Measurements from ENCODE around the gene FBXO44.

Gene FBXO44

DNA sequence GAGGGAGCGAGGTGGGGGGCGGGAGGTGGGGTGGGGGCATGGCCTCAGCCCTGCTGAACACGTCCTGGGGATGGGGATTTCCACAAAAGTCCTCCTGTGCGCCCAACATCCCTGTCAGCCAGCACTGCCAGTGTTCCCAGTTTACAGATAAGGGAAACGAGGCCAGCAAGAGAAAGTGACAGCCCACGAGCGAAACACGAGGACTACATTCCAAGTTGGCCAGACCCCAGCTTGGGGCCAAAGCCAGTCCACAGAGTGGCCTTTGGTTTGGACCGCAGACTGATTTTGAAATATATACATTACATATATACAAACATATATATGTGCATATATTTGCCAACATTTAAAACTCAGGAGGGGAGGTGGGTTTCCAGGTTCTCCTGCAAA lies 5.4 kb upstream of the FBXO44 start:
- DNase-seq (ENCODE audit: low read depth in 1 of 2, low spot score in 1 of 2) = no peak
- TF ChIP-seq, protein P1, sequence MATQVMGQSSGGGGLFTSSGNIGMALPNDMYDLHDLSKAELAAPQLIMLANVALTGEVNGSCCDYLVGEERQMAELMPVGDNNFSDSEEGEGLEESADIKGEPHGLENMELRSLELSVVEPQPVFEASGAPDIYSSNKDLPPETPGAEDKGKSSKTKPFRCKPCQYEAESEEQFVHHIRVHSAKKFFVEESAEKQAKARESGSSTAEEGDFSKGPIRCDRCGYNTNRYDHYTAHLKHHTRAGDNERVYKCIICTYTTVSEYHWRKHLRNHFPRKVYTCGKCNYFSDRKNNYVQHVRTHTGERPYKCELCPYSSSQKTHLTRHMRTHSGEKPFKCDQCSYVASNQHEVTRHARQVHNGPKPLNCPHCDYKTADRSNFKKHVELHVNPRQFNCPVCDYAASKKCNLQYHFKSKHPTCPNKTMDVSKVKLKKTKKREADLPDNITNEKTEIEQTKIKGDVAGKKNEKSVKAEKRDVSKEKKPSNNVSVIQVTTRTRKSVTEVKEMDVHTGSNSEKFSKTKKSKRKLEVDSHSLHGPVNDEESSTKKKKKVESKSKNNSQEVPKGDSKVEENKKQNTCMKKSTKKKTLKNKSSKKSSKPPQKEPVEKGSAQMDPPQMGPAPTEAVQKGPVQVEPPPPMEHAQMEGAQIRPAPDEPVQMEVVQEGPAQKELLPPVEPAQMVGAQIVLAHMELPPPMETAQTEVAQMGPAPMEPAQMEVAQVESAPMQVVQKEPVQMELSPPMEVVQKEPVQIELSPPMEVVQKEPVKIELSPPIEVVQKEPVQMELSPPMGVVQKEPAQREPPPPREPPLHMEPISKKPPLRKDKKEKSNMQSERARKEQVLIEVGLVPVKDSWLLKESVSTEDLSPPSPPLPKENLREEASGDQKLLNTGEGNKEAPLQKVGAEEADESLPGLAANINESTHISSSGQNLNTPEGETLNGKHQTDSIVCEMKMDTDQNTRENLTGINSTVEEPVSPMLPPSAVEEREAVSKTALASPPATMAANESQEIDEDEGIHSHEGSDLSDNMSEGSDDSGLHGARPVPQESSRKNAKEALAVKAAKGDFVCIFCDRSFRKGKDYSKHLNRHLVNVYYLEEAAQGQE (IDR thresholded peaks at IDR 0.05; ENCODE audit: insufficient replicate concordance, low read depth) = no peak
- TF ChIP-seq SPI1 (IDR thresholded peaks at IDR 0.05; ENCODE audit: borderline replicate concordance, low read depth) = no peak
- TF ChIP-seq, protein P2, sequence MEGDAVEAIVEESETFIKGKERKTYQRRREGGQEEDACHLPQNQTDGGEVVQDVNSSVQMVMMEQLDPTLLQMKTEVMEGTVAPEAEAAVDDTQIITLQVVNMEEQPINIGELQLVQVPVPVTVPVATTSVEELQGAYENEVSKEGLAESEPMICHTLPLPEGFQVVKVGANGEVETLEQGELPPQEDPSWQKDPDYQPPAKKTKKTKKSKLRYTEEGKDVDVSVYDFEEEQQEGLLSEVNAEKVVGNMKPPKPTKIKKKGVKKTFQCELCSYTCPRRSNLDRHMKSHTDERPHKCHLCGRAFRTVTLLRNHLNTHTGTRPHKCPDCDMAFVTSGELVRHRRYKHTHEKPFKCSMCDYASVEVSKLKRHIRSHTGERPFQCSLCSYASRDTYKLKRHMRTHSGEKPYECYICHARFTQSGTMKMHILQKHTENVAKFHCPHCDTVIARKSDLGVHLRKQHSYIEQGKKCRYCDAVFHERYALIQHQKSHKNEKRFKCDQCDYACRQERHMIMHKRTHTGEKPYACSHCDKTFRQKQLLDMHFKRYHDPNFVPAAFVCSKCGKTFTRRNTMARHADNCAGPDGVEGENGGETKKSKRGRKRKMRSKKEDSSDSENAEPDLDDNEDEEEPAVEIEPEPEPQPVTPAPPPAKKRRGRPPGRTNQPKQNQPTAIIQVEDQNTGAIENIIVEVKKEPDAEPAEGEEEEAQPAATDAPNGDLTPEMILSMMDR (IDR thresholded peaks at IDR 0.05; ENCODE audit: insufficient read depth, low read length) = no peak
- TF ChIP-seq GABPA (IDR thresholded peaks at IDR 0.05; ENCODE audit: low read depth) = no peak
- no peak for TF ChIP-seq POLR2AphosphoS5 (IDR thresholded peaks at IDR 0.05; ENCODE audit: low read depth)
- no peaks in the 10 kb centered on the region for H3K27me3 ChIP-seq (ENCODE audit: insufficient read depth, poor library complexity, severe bottlenecking)
- no peak overlapping the region for H3K27ac ChIP-seq (replicated peaks)
- H3K4me3 ChIP-seq (replicated peaks; ENCODE audit: insufficient read depth, low read length) = no peak overlapping the region

DNA sequence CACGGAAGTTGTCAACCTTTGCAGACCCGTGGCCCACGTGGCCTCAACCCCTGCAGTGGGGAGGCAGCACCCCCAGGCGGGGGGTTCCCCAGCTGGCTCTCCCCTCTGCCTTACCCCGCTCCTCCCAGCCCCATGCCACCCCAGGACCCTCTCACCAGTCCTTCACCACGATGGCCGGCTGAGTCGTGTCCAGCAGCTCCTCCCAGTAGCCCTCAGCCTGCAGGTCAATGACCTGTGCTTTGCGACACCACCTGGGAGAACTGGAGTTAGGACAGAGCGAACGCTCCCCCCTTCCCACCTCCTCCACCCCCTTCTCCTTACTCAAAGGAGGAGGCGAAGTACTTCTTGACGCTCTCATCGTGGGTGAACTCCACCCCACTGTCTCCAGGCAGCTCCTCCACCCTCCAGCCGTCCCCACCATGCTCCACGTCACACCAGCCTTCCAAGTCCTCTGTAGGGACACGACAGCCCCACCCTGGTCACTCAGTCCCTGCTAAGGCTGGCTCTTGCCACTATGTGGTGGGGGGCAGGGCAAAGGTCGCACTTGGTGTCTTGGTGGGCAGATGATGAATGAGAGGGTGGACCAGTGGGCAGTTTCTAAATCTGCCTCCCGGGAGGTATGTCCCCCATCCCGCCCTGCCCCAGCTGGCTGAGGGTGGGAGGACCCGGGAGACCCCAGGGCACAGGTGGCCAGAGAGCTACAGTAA lies 4.9 kb upstream of the FBXO44 start:
- H3K27me3 ChIP-seq (ENCODE audit: insufficient read depth, poor library complexity, severe bottlenecking) = no peaks in the 10 kb centered on the region
- H3K27ac ChIP-seq (replicated peaks) = no peak overlapping the region
- no peak for DNase-seq (ENCODE audit: low read depth in 1 of 2, low spot score in 1 of 2)
- TF ChIP-seq POLR2AphosphoS5 (IDR thresholded peaks at IDR 0.05; ENCODE audit: low read depth) = no peak
- H3K4me3 ChIP-seq (replicated peaks; ENCODE audit: insufficient read depth, low read length) = peak overlapping the region; percentile 13; the same call in 1 of the 2 replicates

DNA sequence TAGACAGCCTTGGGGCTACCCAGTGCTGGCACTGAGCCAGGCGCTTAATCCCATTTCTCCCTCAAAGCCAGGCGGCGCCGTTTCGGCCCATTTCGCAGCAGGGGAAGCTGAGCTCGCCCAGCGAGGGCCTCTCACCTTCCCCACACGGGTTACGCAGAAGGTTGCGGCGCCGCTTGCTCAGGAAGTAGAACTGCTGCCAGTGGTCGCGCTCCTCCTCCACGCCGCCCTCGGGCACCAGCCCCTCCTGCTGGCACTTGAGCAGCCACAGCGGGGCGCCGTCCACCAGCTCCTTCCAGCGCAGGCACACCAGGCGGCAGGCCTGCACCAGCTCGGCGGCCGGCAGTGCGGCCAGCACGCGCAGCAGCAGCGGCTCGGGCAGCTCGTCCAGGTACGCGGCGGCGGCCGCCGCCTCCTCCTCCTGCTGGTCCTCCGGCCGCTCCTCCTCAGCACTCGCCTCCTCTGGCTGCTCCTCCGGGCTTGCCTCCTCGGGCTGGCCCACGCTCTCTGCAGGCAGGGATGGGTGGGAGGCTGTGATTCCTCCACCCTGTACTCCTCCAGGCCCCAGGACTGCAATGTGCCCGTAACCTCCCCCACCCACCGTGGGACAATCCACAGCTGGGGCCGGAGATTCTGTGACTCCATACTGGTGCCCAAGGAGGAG lies 4.2 kb upstream of the FBXO44 start:
- no peak overlapping the region for H3K27ac ChIP-seq (replicated peaks)
- H3K27me3 ChIP-seq (ENCODE audit: insufficient read depth, poor library complexity, severe bottlenecking) = no peaks in the 10 kb centered on the region
- peak; percentile 90 for DNase-seq (ENCODE audit: low read depth in 1 of 2, low spot score in 1 of 2)
- peak overlapping the region; percentile 25 for H3K4me3 ChIP-seq (replicated peaks; ENCODE audit: insufficient read depth, low read length)
- TF ChIP-seq POLR2AphosphoS5 (IDR thresholded peaks at IDR 0.05; ENCODE audit: low read depth) (peak; percentile 45), GABPA (IDR thresholded peaks at IDR 0.05; ENCODE audit: low read depth) (no peak), SPI1 (IDR thresholded peaks at IDR 0.05; ENCODE audit: borderline replicate concordance, low read depth) (no peak)
- TF ChIP-seq, protein P2 (IDR thresholded peaks at IDR 0.05; ENCODE audit: insufficient read depth, low read length) = peak; percentile 64
- TF ChIP-seq, protein P1 (IDR thresholded peaks at IDR 0.05; ENCODE audit: insufficient replicate concordance, low read depth) = peak; percentile 25

DNA sequence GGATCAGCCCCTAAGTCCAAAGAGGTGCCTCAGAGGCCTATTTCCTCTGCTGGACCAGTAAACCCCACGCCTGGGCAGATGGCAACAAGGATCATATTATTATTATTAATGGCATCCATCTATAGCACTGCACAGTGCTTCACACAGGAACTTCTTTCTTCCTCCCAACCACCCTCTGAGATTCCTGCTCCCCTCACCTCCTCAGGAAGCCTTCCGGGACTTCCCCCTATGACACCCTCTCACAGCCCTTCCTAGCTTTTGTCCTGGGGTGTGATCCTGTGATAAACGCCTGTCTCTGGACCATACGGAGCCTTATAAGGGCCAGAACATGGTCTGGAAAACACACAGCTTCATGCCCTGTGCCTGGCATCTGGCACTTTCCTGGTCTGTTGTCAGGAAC lies 3.7 kb upstream of the FBXO44 start:
- DNase-seq (ENCODE audit: low read depth in 1 of 2, low spot score in 1 of 2) = no peak
- TF ChIP-seq, protein P1 (IDR thresholded peaks at IDR 0.05; ENCODE audit: insufficient replicate concordance, low read depth) = no peak
- TF ChIP-seq, protein P2 (IDR thresholded peaks at IDR 0.05; ENCODE audit: insufficient read depth, low read length) = no peak
- TF ChIP-seq POLR2AphosphoS5 (IDR thresholded peaks at IDR 0.05; ENCODE audit: low read depth) (no peak), SPI1 (IDR thresholded peaks at IDR 0.05; ENCODE audit: borderline replicate concordance, low read depth) (no peak), GABPA (IDR thresholded peaks at IDR 0.05; ENCODE audit: low read depth) (no peak)
- H3K4me3 ChIP-seq (replicated peaks; ENCODE audit: insufficient read depth, low read length) = no peak overlapping the region
- no peak overlapping the region for H3K27ac ChIP-seq (replicated peaks)
- no peaks in the 10 kb centered on the region for H3K27me3 ChIP-seq (ENCODE audit: insufficient read depth, poor library complexity, severe bottlenecking)

Measured in HL-60 (cell line).